ENCODE measurements around the gene PPY.

PPY gene

GRCh38 chr17:43983515-43984411 is 41.5 kb upstream of the PPY start:
- Mint-ChIP-seq H3K36me3 (ENCODE audit: low read depth) (no peaks in the 10 kb centered on the region), H3K9me3 (no peaks in the 10 kb centered on the region), H3K27ac (no peak overlapping the region), H3K27me3 (ENCODE audit: low read depth, poor library complexity) (peaks cover 88% of the 10 kb centered on the region), H3K4me3 (peak overlapping the region; percentile 75), H3K4me1 (peaks cover 17% of the 10 kb centered on the region)
- TF ChIP-seq, protein P1, sequence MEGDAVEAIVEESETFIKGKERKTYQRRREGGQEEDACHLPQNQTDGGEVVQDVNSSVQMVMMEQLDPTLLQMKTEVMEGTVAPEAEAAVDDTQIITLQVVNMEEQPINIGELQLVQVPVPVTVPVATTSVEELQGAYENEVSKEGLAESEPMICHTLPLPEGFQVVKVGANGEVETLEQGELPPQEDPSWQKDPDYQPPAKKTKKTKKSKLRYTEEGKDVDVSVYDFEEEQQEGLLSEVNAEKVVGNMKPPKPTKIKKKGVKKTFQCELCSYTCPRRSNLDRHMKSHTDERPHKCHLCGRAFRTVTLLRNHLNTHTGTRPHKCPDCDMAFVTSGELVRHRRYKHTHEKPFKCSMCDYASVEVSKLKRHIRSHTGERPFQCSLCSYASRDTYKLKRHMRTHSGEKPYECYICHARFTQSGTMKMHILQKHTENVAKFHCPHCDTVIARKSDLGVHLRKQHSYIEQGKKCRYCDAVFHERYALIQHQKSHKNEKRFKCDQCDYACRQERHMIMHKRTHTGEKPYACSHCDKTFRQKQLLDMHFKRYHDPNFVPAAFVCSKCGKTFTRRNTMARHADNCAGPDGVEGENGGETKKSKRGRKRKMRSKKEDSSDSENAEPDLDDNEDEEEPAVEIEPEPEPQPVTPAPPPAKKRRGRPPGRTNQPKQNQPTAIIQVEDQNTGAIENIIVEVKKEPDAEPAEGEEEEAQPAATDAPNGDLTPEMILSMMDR (IDR thresholded peaks at IDR 0.05): peak; percentile 23
- DNase-seq: peak; percentile 75

DNA sequence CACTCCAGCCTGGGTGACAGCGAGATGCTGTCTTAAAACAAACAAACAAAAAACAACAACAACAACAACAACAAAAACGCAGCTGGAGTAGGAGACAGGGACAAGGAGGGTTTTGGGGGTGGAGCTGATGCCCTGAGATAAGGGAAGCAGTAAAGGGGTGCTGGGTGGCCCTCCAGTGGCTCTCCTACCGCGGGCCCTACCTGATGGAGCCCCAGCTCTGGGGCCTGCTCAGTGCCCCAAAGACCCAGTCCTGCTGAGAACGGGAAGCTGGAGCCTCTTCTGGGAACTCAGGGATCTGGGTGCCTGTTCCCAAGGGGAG is 40.9 kb upstream of the PPY start:
- H3K4me1 Mint-ChIP-seq: peaks cover 12% of the 10 kb centered on the region
- DNase-seq: no peak
- H3K4me3 Mint-ChIP-seq: peak overlapping the region; percentile 69
- peaks cover 89% of the 10 kb centered on the region for H3K27me3 Mint-ChIP-seq (ENCODE audit: low read depth, poor library complexity)
- TF ChIP-seq, protein P1 (IDR thresholded peaks at IDR 0.05): no peak
- H3K36me3 Mint-ChIP-seq (ENCODE audit: low read depth): no peaks in the 10 kb centered on the region
- no peaks in the 10 kb centered on the region for H3K9me3 Mint-ChIP-seq
- H3K27ac Mint-ChIP-seq: no peak overlapping the region

DNA sequence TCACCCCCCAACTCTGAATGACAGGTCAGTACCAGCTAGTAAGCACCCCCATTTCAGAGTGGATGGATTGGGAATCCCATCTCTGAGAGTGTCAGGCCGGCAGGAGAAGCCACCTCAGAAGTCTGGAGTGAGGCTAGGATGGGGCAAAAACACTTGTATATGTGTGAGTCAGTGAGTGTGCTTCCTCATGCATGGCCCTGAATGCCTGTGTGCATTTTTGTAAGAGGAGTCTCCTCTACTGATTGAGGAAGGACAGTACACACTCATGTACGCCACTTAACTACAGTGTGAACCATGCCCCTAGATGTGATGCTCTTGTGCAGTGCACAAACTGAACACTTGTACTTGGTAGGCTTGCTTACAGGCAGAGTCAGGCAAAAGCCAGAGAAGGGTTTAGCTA is 39.9 kb upstream of the PPY start:
- peak overlapping the region; percentile 68 for H3K4me3 Mint-ChIP-seq
- H3K27ac Mint-ChIP-seq: no peak overlapping the region
- no peaks in the 10 kb centered on the region for H3K9me3 Mint-ChIP-seq
- H3K4me1 Mint-ChIP-seq: peaks cover 3% of the 10 kb centered on the region
- TF ChIP-seq, protein P1 (IDR thresholded peaks at IDR 0.05): no peak
- H3K27me3 Mint-ChIP-seq (ENCODE audit: low read depth, poor library complexity): peaks cover 97% of the 10 kb centered on the region
- no peaks in the 10 kb centered on the region for H3K36me3 Mint-ChIP-seq (ENCODE audit: low read depth)
- DNase-seq: no peak

DNA sequence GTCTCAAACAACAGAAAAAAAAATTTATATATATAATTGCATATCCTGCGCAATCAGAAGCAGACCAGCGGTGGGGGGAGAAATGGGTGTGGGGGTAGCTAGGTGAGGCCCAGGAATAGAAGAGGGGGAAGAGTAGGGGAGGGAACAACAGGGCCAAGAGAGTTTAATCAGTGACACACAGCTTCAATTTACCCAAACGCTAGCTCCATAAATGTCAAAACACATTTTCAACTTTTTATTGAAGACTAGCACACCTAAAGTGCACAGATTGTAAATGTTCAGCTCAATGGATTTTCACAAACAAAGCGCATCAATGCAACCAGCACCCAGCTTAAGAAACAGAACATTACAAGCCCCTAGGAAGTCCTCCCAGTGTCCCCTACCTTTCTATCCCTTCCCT is 37.4 kb upstream of the PPY start:
- no peaks in the 10 kb centered on the region for H3K36me3 Mint-ChIP-seq (ENCODE audit: low read depth)
- H3K4me3 Mint-ChIP-seq: no peak overlapping the region
- no peaks in the 10 kb centered on the region for H3K9me3 Mint-ChIP-seq
- peaks cover 86% of the 10 kb centered on the region for H3K27me3 Mint-ChIP-seq (ENCODE audit: low read depth, poor library complexity)
- DNase-seq: no peak
- H3K27ac Mint-ChIP-seq: no peak overlapping the region
- peaks cover 7% of the 10 kb centered on the region for H3K4me1 Mint-ChIP-seq
- TF ChIP-seq, protein P1 (IDR thresholded peaks at IDR 0.05): no peak

- H3K4me3 Mint-ChIP-seq: no peak overlapping the region
- H3K4me1 Mint-ChIP-seq: peaks cover 7% of the 10 kb centered on the region
- TF ChIP-seq, protein P1 (IDR thresholded peaks at IDR 0.05): no peak
- H3K27ac Mint-ChIP-seq: no peak overlapping the region
- H3K9me3 Mint-ChIP-seq: no peaks in the 10 kb centered on the region
- DNase-seq: no peak
- H3K36me3 Mint-ChIP-seq (ENCODE audit: low read depth): no peaks in the 10 kb centered on the region
- peaks cover 86% of the 10 kb centered on the region for H3K27me3 Mint-ChIP-seq (ENCODE audit: low read depth, poor library complexity)
Measured at GRCh38 chr17:43979011-43979410, 36.7 kb upstream of the PPY start.

GRCh38 chr17:43978078-43978477 is 35.8 kb upstream of the PPY start:
- TF ChIP-seq, protein P1 (IDR thresholded peaks at IDR 0.05): no peak
- Mint-ChIP-seq H3K27ac (no peak overlapping the region), H3K4me1 (peaks cover 7% of the 10 kb centered on the region), H3K4me3 (no peak overlapping the region), H3K9me3 (no peaks in the 10 kb centered on the region), H3K27me3 (ENCODE audit: low read depth, poor library complexity) (peaks cover 87% of the 10 kb centered on the region), H3K36me3 (ENCODE audit: low read depth) (no peaks in the 10 kb centered on the region)
- no peak for DNase-seq

Data from nephron progenitor cell (in vitro differentiated cells).